ELF-1 (cell line): ENCODE data around the gene MIOX.

ENCODE experiments used
- DNase-seq: peaks from one replicate; pipeline ENCODE4 v3.0.0-alpha.2; 2016; ENCODE audit warnings: low read depth, low spot score

MIOX gene

DNA sequence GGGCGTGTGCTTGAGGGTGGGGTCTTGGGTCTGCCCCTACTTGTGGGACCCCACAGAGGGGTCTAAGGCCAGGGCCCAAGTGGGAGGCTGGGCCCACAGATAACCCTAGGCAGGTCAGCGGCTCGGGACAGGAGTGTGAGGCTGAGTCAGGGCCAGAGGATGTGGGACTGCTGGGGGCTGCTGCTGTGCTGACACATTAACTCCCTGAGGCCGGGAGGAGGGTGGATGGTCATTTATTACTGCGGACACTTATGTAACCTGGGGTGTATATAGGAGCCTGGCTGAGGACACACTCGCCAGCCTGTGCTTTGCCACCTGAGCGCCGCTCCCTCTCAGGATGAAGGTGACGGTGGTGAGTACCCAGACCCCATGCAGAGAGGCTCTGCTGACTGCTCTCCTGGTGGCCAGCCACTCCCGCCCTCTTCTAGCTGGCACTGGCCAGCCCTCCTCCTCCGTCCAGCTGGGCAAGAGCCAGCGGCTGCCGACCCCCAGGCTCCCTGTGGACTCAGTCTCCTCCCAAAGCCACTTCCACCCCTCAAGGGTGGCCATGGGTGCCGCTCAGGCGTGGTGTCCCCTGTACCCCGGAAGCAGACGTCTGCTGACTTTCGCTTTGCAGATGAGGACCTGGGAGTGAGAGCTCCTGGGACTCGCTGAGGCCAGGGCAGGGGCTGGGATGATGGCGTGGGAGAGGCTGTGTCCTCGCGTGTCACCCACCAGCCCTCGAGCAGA lies at the start of gene MIOX:
TSS of gene MIOX (plus strand) at position 299 of the 729 bp plus-strand sequence. CDS start at position 338, 39 bp downstream.
- no peak for DNase-seq

DNA sequence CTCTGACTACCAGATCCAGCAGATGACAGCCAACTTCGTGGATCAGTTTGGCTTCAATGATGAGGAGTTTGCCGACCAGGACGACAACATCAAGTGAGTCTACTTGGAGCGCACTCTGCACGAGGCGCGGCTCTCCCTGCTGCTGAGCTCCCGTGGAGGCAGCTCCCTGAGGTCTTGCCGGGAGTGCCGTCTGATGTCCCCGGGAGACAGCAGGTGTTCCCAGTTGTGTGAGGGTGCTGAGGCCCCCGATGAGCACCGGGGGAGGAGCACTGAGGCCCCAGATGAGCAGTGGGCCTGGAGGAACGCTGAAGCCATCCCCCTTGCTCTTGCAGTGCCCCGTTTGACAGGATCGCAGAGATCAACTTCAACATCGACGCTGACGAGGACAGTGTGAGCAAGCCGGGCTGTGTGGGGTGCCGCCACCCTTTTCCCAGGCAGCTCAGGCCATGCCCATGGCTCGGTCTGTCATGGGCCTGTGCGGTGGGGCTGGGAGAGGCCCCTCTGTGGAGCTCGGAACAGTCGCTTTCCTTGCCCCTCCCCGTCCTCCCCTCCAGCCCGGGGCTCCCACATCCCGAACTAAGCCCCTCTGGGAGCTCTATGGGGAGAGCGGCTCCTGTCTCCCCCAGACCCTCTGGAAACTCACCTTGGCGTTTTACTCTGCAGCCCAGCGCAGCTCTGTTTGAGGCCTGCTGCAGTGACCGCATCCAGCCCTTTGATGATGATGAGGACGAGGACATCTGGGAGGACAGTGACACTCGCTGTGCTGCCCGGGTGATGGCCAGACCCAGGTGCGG lies 49.0 kb upstream of the MIOX start:
- DNase-seq: no peak

DNA sequence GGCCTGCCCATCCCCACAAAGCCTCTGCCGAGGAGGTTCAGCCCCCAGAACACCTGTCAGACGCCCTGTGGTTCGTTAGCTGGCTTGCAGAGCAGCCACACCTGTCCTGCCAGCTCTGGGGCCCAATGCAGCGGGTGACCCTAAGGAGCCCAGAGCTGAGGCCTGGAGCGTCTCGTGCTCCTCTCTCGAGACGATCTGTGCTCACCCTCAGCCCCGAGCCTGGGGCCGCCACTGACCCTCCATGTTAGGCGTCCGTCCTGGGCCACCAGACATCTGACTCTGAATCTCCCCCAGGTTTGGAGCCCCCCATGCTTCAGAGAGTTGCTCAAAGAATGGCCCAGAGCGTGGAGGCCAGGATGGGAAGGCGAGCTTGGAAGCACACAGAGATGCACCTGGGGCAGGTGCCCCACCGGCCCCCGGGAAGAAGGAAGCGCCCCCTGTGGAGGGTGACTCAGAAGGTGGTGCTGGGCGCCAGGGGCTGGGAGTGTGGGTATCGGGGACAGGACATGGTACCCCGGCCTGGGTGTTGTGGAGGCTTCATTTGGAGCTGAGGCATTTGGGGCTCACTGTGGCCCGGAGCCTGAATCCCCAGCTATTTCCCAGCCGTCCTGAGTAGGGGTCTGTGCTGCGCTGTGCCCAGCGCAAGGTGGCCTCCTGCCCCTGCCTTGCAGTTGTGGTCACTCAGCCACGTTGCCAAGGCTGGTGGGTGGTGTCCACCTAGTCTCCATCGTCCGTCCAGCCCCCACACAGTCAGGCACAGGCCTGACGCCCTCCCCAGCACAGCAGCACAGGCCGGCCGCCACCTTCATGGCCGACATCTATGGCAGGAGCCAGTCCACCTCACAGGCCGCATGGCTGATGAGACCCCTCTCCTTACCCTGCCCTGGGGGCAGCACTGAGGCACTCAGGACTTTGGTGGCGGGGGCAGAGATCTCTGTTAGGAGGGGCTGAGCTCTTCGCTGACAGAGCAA lies 48.1 kb upstream of the MIOX start:
- DNase-seq: no peak

DNA sequence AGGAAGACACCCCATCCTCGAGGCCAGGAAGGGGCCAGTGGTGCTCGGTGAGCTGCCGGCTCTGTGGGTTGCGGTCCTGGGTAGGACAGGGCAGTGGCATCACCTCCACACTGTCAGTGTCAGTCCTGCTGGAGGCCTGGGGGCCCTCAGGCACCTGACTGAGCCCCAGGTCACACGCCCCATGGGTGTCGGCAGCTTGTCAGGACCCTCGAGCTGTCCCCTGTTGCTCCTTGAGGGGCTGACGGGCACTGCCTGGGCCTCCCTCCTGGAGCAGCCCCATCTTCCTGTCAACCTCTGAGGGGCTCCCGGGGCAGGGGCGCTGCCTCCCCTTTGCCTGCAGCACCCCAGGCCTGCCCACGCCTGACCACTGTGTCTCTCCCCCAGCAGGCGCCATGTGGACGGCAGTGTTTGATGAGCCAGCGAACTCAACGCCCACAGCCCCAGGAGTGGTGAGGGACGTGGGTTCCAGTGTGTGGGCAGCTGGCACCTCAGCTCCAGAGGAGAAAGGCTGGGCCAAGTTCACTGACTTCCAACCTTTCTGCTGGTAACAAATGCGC lies 47.3 kb upstream of the MIOX start:
- no peak for DNase-seq

DNA sequence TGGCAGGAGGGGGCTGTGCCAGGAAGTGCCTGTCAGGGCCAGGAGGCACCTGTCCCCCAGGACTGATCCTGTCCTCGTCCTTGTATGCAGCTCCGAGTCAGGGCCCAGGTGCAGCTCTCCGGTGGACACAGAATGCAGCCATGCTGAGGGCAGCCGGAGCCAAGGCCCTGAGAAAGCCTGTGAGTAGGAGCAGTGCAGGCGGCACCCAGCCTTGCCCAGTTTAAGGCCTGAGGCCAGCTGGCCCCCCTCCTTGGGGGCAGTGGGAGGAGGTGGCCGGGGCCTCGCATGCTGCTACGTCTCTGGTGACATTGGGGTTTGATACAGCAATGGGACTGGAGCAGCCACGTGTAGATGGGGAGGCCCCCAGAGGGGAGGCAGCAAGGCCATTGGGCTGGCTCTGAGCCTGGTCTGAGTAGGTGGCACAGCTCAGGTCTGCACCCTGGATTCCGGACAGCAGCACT lies 46.8 kb upstream of the MIOX start:
- DNase-seq: no peak

DNA sequence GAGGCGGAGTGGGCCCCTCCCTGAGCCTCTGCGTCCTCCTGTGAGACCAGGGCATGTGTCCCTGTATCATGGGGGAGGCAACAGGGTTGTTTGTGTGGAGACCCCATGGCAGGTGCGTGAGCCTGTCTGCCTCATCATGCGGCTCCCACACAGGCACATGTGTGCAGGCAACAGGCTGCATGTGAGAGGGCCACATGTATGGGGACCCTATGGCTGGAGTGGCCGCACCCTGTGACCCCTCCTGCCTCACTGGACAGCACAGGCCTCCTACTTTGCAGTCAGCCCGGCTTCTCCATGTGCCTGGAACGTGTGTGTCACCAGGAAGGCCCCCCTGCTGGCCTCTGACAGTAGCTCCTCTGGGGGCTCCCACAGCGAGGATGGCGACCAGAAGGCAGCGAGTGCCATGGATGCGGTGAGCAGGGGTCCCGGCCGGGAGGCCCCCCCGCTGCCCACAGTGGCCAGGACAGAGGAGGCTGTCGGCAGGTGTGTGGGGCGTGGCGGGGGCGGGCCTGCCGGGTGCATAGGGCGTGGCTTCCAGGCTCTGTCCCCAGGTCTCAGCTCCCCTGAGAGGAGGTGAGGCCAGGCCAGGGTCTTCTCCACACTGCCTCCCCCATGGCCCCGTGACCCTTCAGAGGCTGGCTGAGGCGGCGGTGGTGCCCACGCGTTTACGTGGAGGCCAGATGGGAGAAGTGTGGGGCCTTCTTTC lies 46.0 kb upstream of the MIOX start:
- no peak for DNase-seq

DNA sequence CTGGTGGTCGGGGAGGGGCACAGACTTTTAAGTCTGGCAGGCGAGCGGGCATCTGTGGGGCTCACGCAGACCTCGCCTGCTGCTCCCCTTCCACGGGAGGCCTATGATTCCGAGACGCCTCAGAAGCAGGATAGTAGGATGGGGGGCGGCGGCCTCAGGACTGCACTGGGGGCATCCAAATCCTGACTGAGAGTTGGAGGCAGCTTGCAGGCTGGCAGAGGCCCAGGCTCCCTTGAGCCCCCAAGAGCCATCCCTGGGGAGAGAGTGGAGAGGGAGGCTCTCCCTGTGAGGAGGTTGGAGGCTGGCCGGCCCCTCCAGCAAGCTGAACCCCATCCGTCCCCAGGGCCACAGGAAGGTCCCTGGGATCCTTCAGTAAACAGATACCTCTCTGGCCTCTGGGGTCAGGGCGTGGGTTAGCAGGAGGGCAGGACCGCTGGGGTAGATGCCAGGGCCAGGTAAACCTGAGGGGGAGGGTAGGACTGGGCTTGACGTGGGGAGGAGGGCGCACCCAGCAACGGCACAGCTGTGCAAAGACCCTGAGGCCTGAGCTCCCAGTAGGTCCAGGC lies 45.1 kb upstream of the MIOX start:
- no peak for DNase-seq

DNA sequence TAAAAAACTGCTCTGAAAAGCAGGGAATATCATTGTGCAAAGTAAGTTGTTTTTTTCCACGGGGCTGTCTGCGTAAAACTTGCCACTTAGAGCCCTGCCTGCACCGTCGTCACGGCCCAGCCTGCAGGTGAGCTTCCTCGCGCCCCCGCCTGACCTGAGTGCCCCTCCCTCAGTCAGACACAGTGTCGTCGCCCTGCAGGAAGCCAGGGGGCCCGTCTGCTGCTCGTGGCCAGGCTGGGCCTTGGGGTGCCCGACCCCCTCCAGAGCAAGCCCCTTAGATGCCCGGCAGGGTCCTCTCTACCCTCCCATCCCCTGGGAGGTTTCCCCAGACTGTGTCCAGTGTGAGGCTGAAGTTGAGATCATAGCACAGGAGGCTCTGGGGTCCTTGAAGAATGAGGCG lies 43.5 kb upstream of the MIOX start:
- DNase-seq: no peak

DNA sequence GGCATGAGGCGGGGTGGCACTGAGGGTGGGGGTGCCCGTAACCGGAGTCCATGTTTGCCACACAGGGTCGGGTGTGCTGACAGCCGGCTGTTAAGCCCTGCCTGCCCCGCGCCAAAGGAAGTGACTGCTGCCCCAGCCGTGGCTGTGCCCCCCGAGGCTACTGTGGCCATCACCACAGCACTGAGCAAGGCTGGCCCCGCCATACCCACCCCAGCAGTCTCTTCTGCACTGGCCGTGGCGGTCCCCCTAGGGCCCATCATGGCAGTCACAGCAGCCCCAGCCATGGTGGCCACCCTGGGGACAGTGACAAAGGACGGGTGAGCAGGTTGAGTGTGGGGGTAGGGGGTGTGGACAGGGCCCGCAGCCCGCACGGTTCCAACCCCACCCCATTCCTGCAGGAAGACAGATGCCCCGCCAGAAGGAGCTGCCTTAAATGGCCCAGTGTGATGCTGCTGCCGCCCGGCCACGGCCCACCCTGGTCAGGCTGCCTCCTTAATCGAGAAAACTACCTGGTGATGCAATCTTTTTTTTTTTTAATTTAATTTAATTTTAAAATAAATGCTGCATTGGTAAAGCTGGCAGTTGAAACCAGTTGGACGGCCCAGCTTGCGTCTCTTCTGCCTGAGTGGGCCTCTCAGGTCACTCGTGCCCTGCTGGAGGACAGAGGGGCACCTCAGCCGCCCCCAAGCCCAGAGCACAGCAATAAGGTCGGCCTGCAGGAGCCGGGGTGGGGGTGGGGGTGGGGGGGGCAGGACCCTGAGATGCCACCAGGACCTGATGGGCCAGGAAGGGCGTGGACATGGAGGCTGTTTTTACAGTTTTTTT lies 42.6 kb upstream of the MIOX start:
- no peak for DNase-seq

DNA sequence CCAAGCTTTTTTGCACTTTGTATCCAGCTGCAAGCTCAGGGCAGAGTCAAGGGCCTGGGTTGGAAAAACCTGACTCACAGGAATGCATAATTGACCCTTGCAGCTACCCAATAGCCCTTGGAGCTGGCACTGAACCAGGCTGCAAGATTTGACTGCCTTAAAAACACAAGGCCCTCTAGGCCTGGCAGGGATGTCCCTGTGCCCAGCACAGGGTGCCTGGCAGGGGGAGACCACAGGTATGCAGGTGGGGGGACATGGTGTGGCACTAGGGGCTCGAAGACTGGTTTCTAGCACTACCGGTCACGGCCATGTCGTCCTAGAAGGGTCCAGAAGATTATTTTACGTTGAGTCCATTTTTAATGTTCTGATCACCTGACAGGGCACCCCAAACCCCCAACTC lies 42.0 kb upstream of the MIOX start:
- no peak for DNase-seq

DNA sequence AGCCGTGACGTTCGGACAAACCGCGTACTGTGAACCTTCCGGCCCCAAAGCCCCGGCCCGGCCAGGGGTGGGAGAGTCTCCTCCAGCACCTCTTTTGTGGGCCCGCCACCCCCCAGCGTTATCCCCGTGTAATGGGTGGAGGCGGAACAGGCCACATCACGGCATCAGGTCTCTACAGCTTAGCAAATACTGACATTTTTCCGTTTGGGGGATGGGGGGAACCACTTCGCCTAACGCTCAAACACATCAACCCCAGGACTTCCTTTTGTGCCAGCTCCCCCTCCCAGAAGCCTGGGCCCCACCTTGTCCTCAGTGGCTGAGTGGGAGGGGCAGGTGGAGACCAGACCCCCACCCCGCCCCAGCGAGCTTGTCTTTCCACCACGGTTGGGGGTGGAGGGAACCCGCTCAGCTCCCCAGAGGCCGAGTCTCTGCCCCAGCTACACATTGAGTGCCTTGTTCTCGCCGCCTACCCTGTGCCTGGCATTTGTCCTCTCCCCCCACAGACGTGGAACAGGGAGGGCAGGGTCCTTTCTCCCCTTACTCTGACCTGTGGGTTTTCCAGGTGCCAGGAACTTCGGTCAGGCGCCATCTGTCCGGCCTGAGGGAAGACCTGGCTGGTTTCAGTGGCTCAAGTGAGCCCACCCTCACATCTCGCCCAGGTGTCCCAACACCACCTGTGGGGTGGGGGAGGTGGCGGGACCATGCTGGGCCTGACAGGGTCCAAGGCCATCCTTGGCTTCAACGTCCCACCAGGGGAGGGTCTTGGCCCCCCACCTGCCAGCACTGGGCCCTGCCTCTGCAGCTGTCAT lies 41.4 kb upstream of the MIOX start:
- DNase-seq: no peak

DNA sequence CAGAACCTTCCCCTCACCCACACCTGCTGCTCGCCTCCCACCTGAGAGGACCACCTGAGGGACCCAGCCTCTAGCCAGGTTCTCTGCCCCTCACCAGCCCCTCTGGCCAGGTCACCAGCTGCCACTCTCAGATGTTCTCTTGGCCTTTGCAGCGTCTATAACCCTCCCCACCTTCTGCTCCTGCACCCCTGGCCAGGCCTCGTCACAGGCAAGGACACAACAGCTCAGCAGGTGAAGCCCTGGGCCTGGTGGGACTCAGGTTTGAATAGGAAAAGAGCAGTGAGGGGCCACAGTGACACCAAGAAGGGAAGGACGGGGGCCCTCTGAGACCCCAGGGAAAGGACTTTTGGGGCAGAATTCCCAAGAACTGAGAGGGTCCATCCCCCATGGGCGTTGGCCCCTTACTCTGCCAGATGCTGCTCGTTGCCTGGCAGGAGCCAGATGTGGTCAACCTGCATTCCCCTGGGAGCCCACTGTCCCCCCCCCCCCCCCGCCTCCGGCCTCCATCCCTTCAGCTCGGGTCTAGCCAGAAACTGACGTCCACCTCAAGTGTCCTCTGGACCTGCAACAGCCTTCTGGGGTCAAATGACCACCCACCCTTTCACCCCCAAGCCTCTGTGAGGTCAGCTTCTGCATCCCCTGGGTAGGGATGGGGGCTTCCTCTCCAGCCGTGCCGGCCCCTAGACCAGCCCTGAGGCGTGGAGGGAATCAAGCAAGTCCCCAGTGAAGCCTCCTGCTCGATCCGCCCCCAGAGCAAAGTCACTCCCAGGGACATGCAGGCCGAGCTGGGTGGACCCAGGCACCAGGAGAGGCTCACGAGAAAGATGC lies 40.6 kb upstream of the MIOX start:
- no peak for DNase-seq

DNA sequence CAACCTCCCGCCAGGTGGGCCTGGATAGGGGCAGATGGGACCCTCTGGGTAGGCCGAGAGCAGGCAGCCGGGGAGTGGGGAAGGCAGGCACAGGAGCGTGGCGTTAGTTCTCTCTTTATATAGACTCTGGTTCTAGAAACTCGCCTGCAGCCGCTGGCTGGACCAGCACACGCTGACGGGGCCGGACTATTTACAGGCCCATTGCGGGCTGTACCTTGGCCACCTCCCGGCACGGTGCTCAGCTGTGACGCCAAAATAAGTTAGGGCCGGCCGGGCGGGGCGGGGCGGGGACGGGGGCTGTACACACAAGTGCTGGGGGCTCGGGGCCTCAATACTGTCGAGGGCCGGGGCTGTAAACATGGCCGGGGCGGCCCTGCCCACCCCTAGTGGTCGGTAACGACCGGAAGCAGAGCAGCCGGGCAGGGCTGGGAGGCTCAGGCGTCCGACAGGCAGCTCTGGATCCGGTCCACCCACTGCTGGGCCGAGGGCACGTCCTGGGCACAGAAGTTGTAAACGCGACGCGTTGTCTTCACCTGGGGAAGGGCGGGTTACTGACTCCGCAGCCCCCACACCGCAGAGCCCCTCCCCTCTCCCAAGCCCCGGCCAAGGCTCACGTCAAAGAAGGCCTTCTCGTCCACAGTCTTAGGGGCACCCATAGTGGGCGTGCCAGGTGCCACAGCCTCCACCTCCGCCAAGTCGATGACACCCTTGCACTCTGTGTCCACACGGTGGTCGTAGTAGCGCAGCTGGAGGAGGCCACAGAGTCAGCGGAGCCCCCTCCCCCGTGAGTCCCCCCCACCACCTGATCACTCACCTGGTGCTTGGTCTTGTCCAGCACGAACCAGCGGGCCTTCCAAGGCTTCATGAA lies 39.7 kb upstream of the MIOX start:
- DNase-seq: no peak

DNA sequence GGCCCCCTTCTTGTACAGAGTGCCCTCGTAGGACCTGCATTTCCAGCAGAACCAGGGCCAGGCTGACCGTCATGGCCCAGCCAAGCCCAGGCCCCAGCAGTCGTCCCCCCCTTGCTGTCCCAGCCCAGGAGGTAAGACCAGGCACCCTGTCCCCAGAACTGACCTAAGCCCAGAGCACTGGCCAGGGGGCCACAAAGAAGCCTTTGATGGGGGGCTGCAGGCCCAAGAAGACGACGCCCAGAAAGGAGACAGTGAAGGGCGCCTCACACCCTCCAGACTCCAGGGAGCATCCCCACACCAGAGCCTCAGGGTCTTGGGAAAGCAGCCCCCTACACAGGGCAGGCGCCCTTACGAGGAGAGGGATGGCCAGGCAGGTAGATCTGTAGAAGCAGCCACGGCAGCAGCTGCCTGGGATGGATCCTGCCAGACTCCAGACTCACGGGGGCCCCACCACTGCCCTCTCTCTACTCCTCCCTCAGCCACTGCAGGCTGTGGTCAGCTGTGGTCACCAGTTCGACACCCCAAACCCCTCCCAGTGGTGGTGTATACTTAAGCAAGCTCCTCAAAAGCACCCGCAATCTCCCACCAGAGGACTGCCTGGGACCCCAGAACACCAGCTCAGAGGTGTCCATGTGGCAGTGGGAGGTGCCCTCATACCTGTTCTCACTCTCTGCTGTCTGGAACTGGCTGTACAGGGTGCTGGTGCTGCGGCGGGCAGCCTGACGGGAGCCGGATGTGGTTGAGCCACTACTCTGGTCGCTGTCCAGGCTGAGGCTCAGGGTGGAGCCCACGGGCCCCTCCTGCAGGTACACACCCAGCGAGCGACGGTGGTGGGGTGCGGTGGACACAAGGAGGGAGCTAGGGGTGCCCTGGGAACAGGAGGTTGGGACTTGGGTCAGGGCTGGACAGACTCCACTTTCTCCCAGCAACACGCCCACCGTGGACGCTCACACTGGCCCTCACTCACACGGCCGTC lies 38.8 kb upstream of the MIOX start:
- DNase-seq: no peak

DNA sequence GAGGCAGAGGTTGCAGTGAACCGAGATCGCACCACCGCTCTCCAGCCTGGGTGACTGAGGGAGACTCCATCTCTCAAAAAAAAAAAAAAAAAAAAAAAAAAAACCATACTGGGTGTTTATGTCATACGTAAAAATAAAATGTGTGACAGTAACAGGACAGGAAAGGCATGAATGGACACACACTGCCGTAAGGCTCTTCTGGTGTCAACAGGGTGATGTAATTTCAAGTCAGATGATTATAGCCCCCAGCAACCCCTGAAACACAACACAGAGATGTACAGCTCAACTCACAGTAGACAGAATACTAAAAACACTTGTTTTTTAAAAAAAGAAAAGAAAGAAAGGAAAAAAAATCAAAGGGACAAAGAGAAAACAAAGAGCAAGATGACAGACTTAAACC lies 34.0 kb upstream of the MIOX start:
- no peak for DNase-seq

DNA sequence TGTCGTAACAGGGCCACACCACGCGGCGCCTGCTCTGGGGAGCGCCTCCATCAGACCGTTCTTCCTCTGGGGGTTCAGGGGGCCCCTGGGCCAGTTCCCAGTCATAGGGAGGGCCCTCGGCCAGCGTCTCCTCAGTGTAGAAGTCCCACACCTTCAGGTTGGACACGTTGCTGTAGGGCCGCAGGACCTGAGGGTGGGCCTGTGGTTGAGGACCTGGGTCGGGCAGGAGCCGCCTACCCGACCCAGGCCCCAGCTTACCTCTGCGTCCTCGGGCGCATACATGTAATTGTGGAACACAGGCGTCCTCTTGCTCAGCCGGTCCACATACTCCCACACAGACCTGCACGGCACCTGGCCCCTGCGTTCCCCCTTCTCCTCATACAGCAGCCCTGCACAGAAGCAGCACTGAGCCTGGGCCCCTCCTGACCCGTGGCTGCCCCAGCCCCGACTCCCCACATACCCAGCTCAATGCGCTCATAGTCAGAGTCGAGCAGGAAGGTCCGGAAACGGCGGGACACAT lies 32.0 kb upstream of the MIOX start:
- no peak for DNase-seq
